Left kidney (tissue), 2 donors: Measurements from ENCODE around the gene GASK1A. TPM values are rescaled to one million over a fixed set of nuclear protein-coding genes. Genes with fewer than 3 reads are reported as not detected.

Source experiments
- DNase-seq: peaks from one replicate; pipeline ENCODE4 v3.0.0-alpha.2; 2013
- polyA plus RNA-seq: library from polyadenylated mRNA; unstranded; fragments of 120-200 nt; gene quantifications from one replicate; pipeline ENCODE4 v1.2.1, GENCODE V29; 2013; ENCODE audit not compliant: insufficient read length

The GASK1A gene
- polyA plus RNA-seq, 1 donor = 6.1 TPM

DNA sequence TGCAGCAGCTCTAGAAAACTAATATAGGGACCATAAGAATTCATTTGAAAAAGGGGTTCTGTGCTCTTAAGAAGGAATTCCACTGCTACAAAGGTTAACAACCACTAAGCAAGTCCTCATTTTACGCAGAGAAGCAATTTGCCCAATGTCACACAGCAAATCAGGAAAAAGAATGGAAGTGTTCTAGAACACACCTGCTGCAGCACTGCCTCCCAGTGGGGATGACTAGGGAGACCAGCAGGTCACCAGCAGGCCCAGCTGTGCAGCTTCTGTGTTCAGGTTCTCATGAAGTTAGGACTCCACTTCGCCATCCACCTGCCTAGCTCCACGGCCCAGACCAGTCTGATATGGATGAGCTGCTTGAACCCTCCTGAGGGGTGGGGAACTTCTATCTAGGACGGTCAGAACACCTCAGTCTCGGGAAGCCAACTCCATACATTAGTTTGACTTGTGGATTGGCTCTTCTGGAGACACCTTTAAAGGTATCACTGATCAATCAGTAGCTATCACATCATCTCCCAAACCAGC, 108.2 kb downstream of the GASK1A start:
- DNase-seq = no peak

GRCh38 chr3:43089081-43089480, 110.0 kb downstream of the GASK1A start:
- no peak for DNase-seq

- no peak for DNase-seq
These were observed 111.1 kb downstream of the GASK1A start for GRCh38 chr3:43090238-43090637.

GRCh38 chr3:43091481-43091880, 112.4 kb downstream of the GASK1A start:
- DNase-seq = no peak

DNA sequence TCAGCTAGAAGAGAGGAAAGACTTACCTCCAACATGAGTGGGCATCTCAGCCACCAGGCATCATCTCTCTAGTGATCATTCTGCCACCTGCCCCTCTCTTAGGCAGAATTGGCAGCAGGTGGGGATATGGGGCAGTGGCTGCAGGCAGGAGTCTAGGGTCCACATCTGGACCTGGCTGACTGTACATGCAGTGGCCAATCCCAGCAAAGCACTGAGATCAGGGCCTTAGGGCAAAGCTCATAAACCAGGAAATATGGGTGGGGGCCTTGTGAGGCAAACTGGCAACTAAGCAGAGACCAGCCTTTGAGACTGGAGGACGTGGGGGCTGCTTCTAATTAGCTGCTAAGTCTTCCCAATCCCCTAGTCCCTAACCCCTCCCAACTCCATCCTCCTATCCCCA, 113.9 kb downstream of the GASK1A start:
- no peak for DNase-seq

DNA sequence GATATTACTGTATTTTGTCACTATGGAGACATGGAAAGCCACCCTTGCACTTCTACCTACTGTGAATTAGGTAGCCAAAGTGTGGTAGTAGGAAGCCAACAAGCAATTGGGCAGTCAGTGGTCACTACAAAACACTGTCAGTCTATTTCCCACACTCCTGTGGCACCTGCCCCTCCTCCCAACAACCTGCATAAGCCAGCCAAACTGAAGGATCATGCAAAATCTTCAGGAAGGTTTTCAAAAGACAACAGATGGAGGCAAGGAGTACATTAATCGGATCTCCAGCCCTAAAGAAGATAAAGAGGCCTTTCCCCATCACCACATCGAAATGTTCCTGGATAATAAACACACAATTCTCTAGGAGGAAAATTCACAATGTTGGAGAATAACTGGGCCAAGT, 114.9 kb downstream of the GASK1A start:
- no peak for DNase-seq

DNA sequence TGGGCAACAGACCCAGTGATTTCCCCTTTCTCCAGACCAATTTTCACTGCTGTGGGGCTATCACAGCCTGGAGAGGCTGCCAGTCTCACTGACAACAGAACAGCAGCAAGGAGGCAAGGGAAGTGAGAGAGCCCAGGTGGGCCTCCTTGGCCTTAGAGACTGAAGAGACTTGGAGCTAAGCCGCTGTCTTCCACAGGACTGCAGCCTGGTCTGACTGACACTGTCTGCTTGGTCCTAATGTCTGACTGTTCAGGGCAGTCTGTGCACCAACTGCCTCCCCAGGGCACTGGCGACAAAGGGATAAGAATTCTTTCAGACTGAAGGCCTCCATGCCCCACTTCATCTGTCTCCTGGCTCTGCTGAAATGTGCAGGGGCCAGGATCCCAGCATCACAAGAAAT, 115.3 kb downstream of the GASK1A start:
- DNase-seq = no peak

GRCh38 chr3:43094851-43095250, 115.7 kb downstream of the GASK1A start:
- DNase-seq = no peak

- DNase-seq = no peak
These were observed 116.3 kb downstream of the GASK1A start for GRCh38 chr3:43095370-43095769.

DNA sequence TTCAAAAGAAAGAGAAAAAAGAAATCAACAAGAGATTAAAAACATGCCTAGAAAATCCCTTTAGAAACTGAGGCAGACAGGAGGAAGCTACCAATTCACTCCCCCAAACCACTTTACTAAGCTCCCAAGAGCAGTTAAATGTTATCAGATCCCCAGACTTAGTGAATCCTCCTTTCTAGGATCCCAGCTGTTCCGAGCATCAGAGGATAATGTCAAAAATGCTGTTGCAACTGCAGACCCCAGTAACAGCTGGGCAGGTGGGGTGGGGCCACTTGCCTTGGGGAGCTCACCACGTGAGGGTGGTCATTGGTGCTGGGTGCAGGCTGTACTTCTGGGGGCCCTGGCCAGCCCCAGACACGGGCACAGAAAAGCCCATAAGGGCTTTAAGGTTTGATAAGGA, 117.7 kb downstream of the GASK1A start:
- DNase-seq = no peak

- no peak for DNase-seq
These were observed 118.4 kb downstream of the GASK1A start for GRCh38 chr3:43097400-43098080.

- no peak for DNase-seq
These were observed 119.7 kb downstream of the GASK1A start for GRCh38 chr3:43098761-43099160.

DNA sequence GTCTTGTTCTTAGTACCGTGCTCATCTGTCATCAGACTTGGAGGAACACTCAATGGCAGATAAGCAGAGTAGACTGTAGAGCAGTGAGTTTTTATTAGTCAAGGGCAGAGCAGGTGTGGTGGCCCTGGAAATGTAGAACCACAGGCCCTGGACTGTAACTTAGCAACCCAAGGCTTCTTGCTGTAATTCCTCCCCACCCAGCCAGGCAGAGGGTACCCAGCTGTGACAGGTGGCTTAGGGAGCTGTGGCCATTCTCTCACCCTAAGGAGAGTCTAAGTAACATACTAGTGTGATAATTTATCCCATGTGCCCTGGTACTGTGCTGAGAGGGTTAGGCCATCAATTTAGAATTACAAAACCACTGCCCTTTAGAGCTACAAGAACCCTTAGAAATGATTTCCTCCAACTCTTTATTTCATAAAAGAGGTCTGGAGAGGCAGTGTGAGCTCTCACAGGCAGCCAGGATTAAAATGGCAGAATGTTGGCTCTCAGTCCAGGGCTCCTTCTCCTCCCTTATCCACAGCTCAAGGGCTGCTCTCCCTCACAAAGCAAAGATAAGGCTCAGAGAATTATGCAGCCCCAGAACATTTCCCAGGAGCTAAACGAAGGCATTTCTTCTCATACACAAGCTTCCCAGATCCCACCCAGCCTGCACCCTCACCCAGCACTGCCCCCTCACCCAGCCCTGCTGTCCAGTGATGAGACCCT, 123.8 kb downstream of the GASK1A start:
- no peak for DNase-seq

GRCh38 chr3:43104039-43104438, 124.9 kb downstream of the GASK1A start:
- no peak for DNase-seq

DNA sequence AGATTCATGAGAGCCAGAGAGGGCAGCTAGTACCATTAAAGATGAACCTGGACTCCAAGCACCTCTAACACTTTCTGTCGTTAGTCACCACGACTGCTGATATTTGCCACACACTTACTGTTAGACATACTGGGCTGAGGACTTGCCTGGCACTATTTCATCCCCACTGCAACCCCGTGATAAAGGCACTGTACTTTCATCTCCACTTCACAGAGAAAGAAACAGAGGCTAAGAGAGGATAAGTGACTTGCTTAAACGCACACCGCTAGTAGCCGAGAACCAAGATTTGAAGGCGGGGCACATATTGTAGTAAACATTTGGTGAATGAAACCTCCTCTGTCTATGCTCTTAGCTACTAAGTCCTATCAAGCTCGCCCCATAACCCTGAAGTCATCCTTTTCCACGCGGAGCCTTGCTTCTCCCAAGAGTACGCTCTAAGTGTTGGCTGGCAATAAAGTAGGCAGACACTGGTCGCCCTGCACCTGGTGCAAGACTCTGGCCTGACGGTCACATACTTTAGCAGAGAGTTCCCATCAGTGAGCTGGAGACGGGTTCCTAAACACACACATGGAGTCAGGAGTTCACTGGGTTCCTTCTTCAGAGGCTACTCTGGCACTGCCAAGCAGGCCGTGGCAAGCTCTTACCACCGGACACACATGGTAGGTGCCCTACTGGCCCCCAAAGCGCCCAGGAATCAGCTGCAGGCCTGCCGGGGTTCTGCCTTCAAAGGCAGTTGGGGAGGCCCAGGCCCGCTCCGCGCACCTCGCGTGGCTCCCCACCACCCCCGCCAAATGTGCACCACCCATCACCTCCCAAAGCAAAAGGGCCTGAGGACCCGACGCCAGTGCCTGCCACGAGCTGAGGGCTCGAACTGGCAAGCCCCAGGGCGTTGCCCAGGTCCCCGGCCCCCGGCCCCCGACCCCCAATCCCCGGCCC, 125.8 kb downstream of the GASK1A start:
- DNase-seq = no peak

DNA sequence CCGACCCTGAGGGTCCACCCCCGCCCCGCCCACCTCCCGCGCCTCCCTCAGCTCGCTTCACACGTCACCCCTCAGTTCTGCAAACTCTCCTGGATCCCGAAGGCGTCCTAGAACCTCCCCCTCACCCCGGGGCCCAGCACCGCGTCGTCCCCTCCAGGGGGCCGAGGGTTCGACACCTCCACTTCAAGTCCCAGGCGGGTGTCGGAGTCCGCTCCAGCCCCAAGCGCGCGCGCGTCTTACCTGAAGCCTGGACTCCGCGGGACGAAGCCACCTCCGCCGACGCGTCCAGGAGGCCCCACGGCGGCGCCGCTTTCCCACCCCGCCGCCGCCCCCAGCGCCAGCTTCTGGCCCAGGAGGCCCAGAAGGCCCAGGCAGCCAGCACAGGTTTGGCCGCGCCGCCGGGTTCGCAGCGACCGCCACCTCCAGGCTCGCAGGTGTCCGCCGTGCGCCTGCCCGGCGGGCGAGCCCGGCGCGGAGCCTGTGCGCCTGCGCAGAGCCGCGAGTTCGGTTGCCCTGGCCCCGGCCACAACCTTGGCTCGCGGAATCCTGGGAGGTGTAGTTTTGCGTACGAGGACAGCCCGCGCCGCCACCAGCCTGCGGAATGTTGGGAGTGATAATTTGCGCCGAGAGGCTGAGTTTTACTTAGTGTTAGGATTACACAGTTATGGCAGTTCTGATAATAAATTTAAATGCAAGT, 126.6 kb downstream of the GASK1A start, which contains the start of gene POMGNT2:
Gene POMGNT2 (minus strand): TSS at position 484 of the 697 bp plus-strand sequence. CDS start 24,648 bp downstream, outside the sequence.
- peak; percentile 87 for DNase-seq

DNA sequence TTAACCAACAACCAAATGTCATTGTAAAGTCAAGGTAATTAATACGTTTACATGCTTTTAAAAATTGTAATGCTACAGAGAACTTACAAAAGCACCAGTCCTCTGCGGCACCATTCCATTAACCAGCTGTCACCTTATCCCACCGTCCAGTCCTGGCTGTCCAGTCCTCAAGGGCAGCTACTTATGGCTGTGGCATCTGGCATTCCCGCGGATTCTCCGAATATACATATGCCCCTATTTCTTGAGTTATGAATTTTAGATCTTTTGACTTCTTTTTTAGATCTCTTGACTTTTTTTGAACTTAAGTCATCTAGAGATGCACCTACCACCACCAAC, 127.2 kb downstream of the GASK1A start:
- no peak for DNase-seq
